SK-N-SH treated with all-trans-retinoic acid at 6 μM for 48 hours (cell line): ENCODE data around the gene DNM1.

Experiments used
- CREB5 ChIP-seq: fragments of 250-450 bp; sonication (Bioruptor Pico); IDR thresholded peaks from 2 replicates; pipeline ENCODE4 v1.5.1; 2020; ENCODE audit warnings: low read depth, mild to moderate bottlenecking, moderate library complexity
- ESRRG ChIP-seq: fragments of 250-450 bp; sonication (Bioruptor Pico); IDR thresholded peaks from 2 replicates; pipeline ENCODE4 v1.6.1; 2021; ENCODE audit warnings: mild to moderate bottlenecking
- PATZ1 ChIP-seq: fragments of 250-450 bp; sonication (Bioruptor Pico); IDR thresholded peaks from 2 replicates; pipeline ENCODE4 v1.8.0; 2020; ENCODE audit warnings: mild to moderate bottlenecking, moderate library complexity, borderline replicate concordance

- TF ChIP-seq CREB5 (CRISPR knock-in tag) (no peak), PATZ1 (CRISPR knock-in tag) (no peak), ESRRG (CRISPR knock-in tag) (no peak)
Measured at GRCh38 chr9:128163523-128164306, 39.5 kb upstream of the DNM1 start.
